Measurements from ENCODE around the gene CAMK1D.

The CAMK1D gene

GRCh38 chr10:12474727-12475412 lies 125.5 kb downstream of the CAMK1D start:
- no peak overlapping the region for H2BK120ac ChIP-seq (ENCODE audit: low read depth, low read length)
- no peak overlapping the region for H2BK15ac ChIP-seq (replicated peaks; ENCODE audit: low read depth)
- H3K23ac ChIP-seq (ENCODE audit: low read length): no peak overlapping the region
- no peak overlapping the region for H3K4me3 ChIP-seq (ENCODE audit: low read length)
- H3K27ac ChIP-seq (ENCODE audit: low read depth, low read length): no peak overlapping the region
- no peaks in the 10 kb centered on the region for H3K79me2 ChIP-seq (ENCODE audit: control insufficient read depth, insufficient read depth, low read length)
- H2BK5ac ChIP-seq (ENCODE audit: low read length): no peak overlapping the region
- H3K4ac ChIP-seq (ENCODE audit: low read depth, low read length): no peak overlapping the region
- no peaks in the 10 kb centered on the region for H3K36me3 ChIP-seq (ENCODE audit: control insufficient read depth, insufficient read depth, low read length)
- H2AK5ac ChIP-seq (ENCODE audit: low read length): no peak overlapping the region
- whole genome bisulfite sequencing (ENCODE audit: extremely low coverage, insufficient coverage, low lambda C conversion rate): no CpG with 5 or more reads among the region's 8 CpGs
- H3K18ac ChIP-seq (ENCODE audit: low read length): no peak overlapping the region
- H3K27me3 ChIP-seq (ENCODE audit: insufficient read depth, low read length, poor library complexity): no peaks in the 10 kb centered on the region
- no peak for DNase-seq
- H4K5ac ChIP-seq (ENCODE audit: low read length): no peak overlapping the region
- H4K8ac ChIP-seq (ENCODE audit: low read depth, low read length): no peak overlapping the region
- H3K56ac ChIP-seq (ENCODE audit: low read length): no peak overlapping the region
- H3K9ac ChIP-seq (ENCODE audit: low read length): no peak overlapping the region
- H3K79me1 ChIP-seq (ENCODE audit: low read length): no peaks in the 10 kb centered on the region
- no peaks in the 10 kb centered on the region for H3K4me1 ChIP-seq (ENCODE audit: control insufficient read depth, low read depth, low read length)
- H3K4me2 ChIP-seq (ENCODE audit: low read length): no peak overlapping the region

GRCh38 chr10:12476656-12477055 lies 127.3 kb downstream of the CAMK1D start:
- no peaks in the 10 kb centered on the region for H3K79me2 ChIP-seq (ENCODE audit: control insufficient read depth, insufficient read depth, low read length)
- no peak overlapping the region for H4K5ac ChIP-seq (ENCODE audit: low read length)
- H2BK5ac ChIP-seq (ENCODE audit: low read length): no peak overlapping the region
- H3K4ac ChIP-seq (ENCODE audit: low read depth, low read length): no peak overlapping the region
- H3K4me1 ChIP-seq (ENCODE audit: control insufficient read depth, low read depth, low read length): no peaks in the 10 kb centered on the region
- no peak for DNase-seq
- no peak overlapping the region for H3K56ac ChIP-seq (ENCODE audit: low read length)
- no peak overlapping the region for H2BK15ac ChIP-seq (replicated peaks; ENCODE audit: low read depth)
- H3K36me3 ChIP-seq (ENCODE audit: control insufficient read depth, insufficient read depth, low read length): no peaks in the 10 kb centered on the region
- no peaks in the 10 kb centered on the region for H3K27me3 ChIP-seq (ENCODE audit: insufficient read depth, low read length, poor library complexity)
- H3K4me3 ChIP-seq (ENCODE audit: low read length): no peak overlapping the region
- H3K18ac ChIP-seq (ENCODE audit: low read length): no peak overlapping the region
- no peak overlapping the region for H3K23ac ChIP-seq (ENCODE audit: low read length)
- no peak overlapping the region for H2BK120ac ChIP-seq (ENCODE audit: low read depth, low read length)
- H3K4me2 ChIP-seq (ENCODE audit: low read length): no peak overlapping the region
- no peak overlapping the region for H2AK5ac ChIP-seq (ENCODE audit: low read length)
- WGBS (ENCODE audit: extremely low coverage, insufficient coverage, low lambda C conversion rate): no CpG with 5 or more reads among the region's 4 CpGs
- H4K8ac ChIP-seq (ENCODE audit: low read depth, low read length): no peak overlapping the region
- H3K79me1 ChIP-seq (ENCODE audit: low read length): no peaks in the 10 kb centered on the region
- no peak overlapping the region for H3K27ac ChIP-seq (ENCODE audit: low read depth, low read length)
- H3K9ac ChIP-seq (ENCODE audit: low read length): no peak overlapping the region

- H3K27me3 ChIP-seq (ENCODE audit: insufficient read depth, low read length, poor library complexity): no peaks in the 10 kb centered on the region
- H3K36me3 ChIP-seq (ENCODE audit: control insufficient read depth, insufficient read depth, low read length): no peaks in the 10 kb centered on the region
- no CpG with 5 or more reads among the region's 12 CpGs for WGBS (ENCODE audit: extremely low coverage, insufficient coverage, low lambda C conversion rate)
- H3K9ac ChIP-seq (ENCODE audit: low read length): no peak overlapping the region
- no peak overlapping the region for H3K56ac ChIP-seq (ENCODE audit: low read length)
- H3K79me1 ChIP-seq (ENCODE audit: low read length): no peaks in the 10 kb centered on the region
- H2BK15ac ChIP-seq (replicated peaks; ENCODE audit: low read depth): no peak overlapping the region
- H3K4ac ChIP-seq (ENCODE audit: low read depth, low read length): no peak overlapping the region
- H3K4me3 ChIP-seq (ENCODE audit: low read length): no peak overlapping the region
- no peak overlapping the region for H4K8ac ChIP-seq (ENCODE audit: low read depth, low read length)
- no peak overlapping the region for H3K18ac ChIP-seq (ENCODE audit: low read length)
- H3K79me2 ChIP-seq (ENCODE audit: control insufficient read depth, insufficient read depth, low read length): no peaks in the 10 kb centered on the region
- H3K23ac ChIP-seq (ENCODE audit: low read length): no peak overlapping the region
- no peak overlapping the region for H2AK5ac ChIP-seq (ENCODE audit: low read length)
- H3K27ac ChIP-seq (ENCODE audit: low read depth, low read length): no peak overlapping the region
- H2BK5ac ChIP-seq (ENCODE audit: low read length): no peak overlapping the region
- H4K5ac ChIP-seq (ENCODE audit: low read length): no peak overlapping the region
- no peak for DNase-seq
- H2BK120ac ChIP-seq (ENCODE audit: low read depth, low read length): no peak overlapping the region
- peaks cover 2% of the 10 kb centered on the region for H3K4me1 ChIP-seq (ENCODE audit: control insufficient read depth, low read depth, low read length)
- no peak overlapping the region for H3K4me2 ChIP-seq (ENCODE audit: low read length)
Measured at GRCh38 chr10:12479437-12479844, 130.1 kb downstream of the CAMK1D start.

- Histone ChIP-seq H2BK15ac (replicated peaks; ENCODE audit: low read depth) (no peak overlapping the region), H3K18ac (ENCODE audit: low read length) (no peak overlapping the region), H3K23ac (ENCODE audit: low read length) (no peak overlapping the region), H3K79me2 (ENCODE audit: control insufficient read depth, insufficient read depth, low read length) (no peaks in the 10 kb centered on the region), H2BK120ac (ENCODE audit: low read depth, low read length) (no peak overlapping the region), H3K9ac (ENCODE audit: low read length) (no peak overlapping the region), H3K4me2 (ENCODE audit: low read length) (no peak overlapping the region), H3K4me3 (ENCODE audit: low read length) (no peak overlapping the region), H3K27ac (ENCODE audit: low read depth, low read length) (no peak overlapping the region), H3K4ac (ENCODE audit: low read depth, low read length) (no peak overlapping the region), H3K36me3 (ENCODE audit: control insufficient read depth, insufficient read depth, low read length) (no peaks in the 10 kb centered on the region), H3K79me1 (ENCODE audit: low read length) (no peaks in the 10 kb centered on the region), H4K5ac (ENCODE audit: low read length) (no peak overlapping the region), H3K4me1 (ENCODE audit: control insufficient read depth, low read depth, low read length) (peaks cover 2% of the 10 kb centered on the region), H2AK5ac (ENCODE audit: low read length) (no peak overlapping the region), H3K56ac (ENCODE audit: low read length) (no peak overlapping the region), H2BK5ac (ENCODE audit: low read length) (no peak overlapping the region), H3K27me3 (ENCODE audit: insufficient read depth, low read length, poor library complexity) (no peaks in the 10 kb centered on the region), H4K8ac (ENCODE audit: low read depth, low read length) (no peak overlapping the region)
- no CpG with 5 or more reads among the region's 9 CpGs for WGBS (ENCODE audit: extremely low coverage, insufficient coverage, low lambda C conversion rate)
- no peak for DNase-seq
Measured at GRCh38 chr10:12479924-12480323, 130.6 kb downstream of the CAMK1D start.

GRCh38 chr10:12480440-12480839 lies 131.1 kb downstream of the CAMK1D start:
- Histone ChIP-seq H2BK15ac (replicated peaks; ENCODE audit: low read depth) (no peak overlapping the region), H3K18ac (ENCODE audit: low read length) (no peak overlapping the region), H3K79me1 (ENCODE audit: low read length) (no peaks in the 10 kb centered on the region), H3K4ac (ENCODE audit: low read depth, low read length) (no peak overlapping the region), H3K4me1 (ENCODE audit: control insufficient read depth, low read depth, low read length) (peaks cover 2% of the 10 kb centered on the region), H2AK5ac (ENCODE audit: low read length) (no peak overlapping the region), H3K9ac (ENCODE audit: low read length) (no peak overlapping the region), H3K4me2 (ENCODE audit: low read length) (no peak overlapping the region), H4K8ac (ENCODE audit: low read depth, low read length) (no peak overlapping the region), H3K36me3 (ENCODE audit: control insufficient read depth, insufficient read depth, low read length) (no peaks in the 10 kb centered on the region), H3K23ac (ENCODE audit: low read length) (no peak overlapping the region), H4K5ac (ENCODE audit: low read length) (no peak overlapping the region), H2BK120ac (ENCODE audit: low read depth, low read length) (no peak overlapping the region), H3K56ac (ENCODE audit: low read length) (no peak overlapping the region), H3K79me2 (ENCODE audit: control insufficient read depth, insufficient read depth, low read length) (no peaks in the 10 kb centered on the region), H3K4me3 (ENCODE audit: low read length) (no peak overlapping the region), H3K27me3 (ENCODE audit: insufficient read depth, low read length, poor library complexity) (no peaks in the 10 kb centered on the region), H3K27ac (ENCODE audit: low read depth, low read length) (no peak overlapping the region), H2BK5ac (ENCODE audit: low read length) (no peak overlapping the region)
- DNase-seq: no peak
- WGBS (ENCODE audit: extremely low coverage, insufficient coverage, low lambda C conversion rate): no CpG with 5 or more reads among the region's 4 CpGs

GRCh38 chr10:12481924-12482323 lies 132.6 kb downstream of the CAMK1D start:
- H3K36me3 ChIP-seq (ENCODE audit: control insufficient read depth, insufficient read depth, low read length): no peaks in the 10 kb centered on the region
- H3K9ac ChIP-seq (ENCODE audit: low read length): no peak overlapping the region
- H3K4me2 ChIP-seq (ENCODE audit: low read length): no peak overlapping the region
- no peak overlapping the region for H3K4ac ChIP-seq (ENCODE audit: low read depth, low read length)
- H4K5ac ChIP-seq (ENCODE audit: low read length): no peak overlapping the region
- H3K79me2 ChIP-seq (ENCODE audit: control insufficient read depth, insufficient read depth, low read length): no peaks in the 10 kb centered on the region
- no CpG with 5 or more reads among the region's 4 CpGs for WGBS (ENCODE audit: extremely low coverage, insufficient coverage, low lambda C conversion rate)
- no peak overlapping the region for H3K27ac ChIP-seq (ENCODE audit: low read depth, low read length)
- no peak overlapping the region for H3K23ac ChIP-seq (ENCODE audit: low read length)
- H2BK5ac ChIP-seq (ENCODE audit: low read length): no peak overlapping the region
- H3K4me3 ChIP-seq (ENCODE audit: low read length): no peak overlapping the region
- H3K18ac ChIP-seq (ENCODE audit: low read length): no peak overlapping the region
- peaks cover 2% of the 10 kb centered on the region for H3K4me1 ChIP-seq (ENCODE audit: control insufficient read depth, low read depth, low read length)
- H2BK120ac ChIP-seq (ENCODE audit: low read depth, low read length): no peak overlapping the region
- DNase-seq: no peak
- H4K8ac ChIP-seq (ENCODE audit: low read depth, low read length): no peak overlapping the region
- no peak overlapping the region for H3K56ac ChIP-seq (ENCODE audit: low read length)
- H3K27me3 ChIP-seq (ENCODE audit: insufficient read depth, low read length, poor library complexity): no peaks in the 10 kb centered on the region
- H3K79me1 ChIP-seq (ENCODE audit: low read length): no peaks in the 10 kb centered on the region
- H2AK5ac ChIP-seq (ENCODE audit: low read length): no peak overlapping the region
- H2BK15ac ChIP-seq (replicated peaks; ENCODE audit: low read depth): no peak overlapping the region
